Measurements from ENCODE around the gene UVSSA.

UVSSA gene

DNA sequence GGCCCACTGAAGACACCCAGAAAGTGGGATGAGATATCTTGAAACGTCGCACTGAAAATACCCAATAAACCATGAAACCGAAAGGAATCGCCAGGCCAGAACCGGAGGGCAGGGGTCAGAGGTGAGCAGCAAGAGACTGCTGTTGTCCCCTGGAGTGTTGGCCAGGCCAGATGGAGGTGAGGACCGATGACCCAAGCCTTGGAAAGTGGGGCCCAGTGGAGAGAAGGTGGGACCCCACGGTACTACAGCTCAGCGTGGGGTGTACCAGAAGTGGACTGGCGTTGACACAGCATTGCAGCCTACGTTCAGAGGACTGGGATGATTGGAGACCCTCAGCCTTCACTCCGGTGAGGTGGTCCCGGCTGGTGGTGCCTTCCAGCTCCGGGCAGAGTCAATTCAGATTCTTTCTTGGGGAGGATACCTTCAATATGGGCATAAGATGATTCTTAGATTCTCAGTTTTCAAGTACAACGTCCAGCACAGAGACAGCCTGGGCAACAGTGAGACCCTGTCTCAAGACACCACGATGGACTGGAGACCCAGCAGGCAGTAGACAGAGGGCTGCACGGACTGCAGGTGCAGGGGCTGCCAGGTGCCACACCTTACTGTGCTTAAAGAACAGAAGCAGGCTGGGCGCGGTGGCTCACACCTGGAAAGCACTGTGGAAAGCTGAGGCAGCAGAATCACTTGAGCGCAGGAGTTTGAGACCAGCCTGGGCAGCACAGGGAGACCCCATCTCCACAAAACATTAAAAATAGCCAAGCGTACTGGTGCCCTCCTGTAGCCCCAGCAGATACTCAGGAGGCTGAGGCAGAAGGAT, 34.0 kb upstream of the UVSSA start:
- DNase-seq (ENCODE audit: low read depth) = no peak
- TF ChIP-seq, protein P1, sequence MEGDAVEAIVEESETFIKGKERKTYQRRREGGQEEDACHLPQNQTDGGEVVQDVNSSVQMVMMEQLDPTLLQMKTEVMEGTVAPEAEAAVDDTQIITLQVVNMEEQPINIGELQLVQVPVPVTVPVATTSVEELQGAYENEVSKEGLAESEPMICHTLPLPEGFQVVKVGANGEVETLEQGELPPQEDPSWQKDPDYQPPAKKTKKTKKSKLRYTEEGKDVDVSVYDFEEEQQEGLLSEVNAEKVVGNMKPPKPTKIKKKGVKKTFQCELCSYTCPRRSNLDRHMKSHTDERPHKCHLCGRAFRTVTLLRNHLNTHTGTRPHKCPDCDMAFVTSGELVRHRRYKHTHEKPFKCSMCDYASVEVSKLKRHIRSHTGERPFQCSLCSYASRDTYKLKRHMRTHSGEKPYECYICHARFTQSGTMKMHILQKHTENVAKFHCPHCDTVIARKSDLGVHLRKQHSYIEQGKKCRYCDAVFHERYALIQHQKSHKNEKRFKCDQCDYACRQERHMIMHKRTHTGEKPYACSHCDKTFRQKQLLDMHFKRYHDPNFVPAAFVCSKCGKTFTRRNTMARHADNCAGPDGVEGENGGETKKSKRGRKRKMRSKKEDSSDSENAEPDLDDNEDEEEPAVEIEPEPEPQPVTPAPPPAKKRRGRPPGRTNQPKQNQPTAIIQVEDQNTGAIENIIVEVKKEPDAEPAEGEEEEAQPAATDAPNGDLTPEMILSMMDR (IDR thresholded peaks at IDR 0.05; ENCODE audit: low read depth, low read length, missing control alignments) = no peak
- no peak overlapping the region for H3K4me3 ChIP-seq (ENCODE audit: low read depth, low read length)

DNA sequence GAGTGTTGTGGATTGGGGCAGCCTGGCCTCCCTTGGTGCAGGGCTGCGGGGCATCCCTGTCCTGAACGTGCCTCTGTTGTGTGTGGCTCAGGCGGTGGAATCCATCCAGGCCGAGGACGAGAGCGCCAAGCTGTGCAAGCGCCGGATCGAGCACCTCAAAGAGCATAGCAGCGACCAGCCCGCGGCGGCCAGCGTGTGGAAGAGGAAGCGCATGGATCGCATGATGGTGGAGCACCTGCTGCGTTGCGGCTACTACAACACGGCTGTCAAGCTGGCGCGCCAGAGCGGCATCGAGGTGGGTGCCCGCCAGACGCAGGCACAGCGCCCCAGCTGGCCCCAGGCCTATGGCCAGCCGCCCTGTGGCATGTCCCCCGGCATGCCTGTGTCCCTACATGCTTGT, 31.7 kb upstream of the UVSSA start:
- no peak for DNase-seq (ENCODE audit: low read depth)
- no peak overlapping the region for H3K4me3 ChIP-seq (ENCODE audit: low read depth, low read length)
- TF ChIP-seq, protein P1 (IDR thresholded peaks at IDR 0.05; ENCODE audit: low read depth, low read length, missing control alignments) = no peak

DNA sequence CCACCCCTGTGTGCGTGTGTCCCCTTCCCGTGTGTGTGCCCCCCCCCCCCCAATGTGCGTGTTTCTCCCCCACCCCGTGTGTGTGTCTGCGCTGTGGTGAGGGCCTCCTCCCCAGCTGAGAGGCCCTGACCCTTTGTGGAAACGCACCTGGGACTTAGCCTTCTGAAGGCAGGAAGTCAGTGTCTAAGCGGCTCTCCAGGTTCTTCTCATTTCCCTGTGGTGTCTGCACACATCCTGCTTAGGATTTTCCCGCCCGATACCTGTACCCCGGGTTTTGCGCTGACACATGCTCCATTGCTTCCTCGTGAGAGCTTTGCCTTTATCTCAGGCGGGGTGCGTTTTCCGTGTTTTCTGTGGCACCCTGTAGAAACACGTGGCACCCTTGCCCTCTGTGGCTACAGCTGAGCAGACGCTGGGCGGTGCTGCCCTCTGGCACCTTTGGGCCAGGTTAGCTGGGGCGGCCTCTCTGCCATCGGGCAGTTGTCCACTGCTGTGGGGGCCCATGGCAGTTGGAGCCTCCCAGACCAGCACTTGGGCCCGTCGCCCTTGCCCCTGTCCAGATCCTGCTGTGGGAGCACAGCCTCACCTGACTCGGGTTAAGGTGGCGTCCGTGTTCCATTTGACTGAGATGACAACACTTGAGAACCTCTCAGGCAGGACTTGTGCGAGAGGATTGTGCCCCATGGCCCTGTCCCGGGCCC, 31.0 kb upstream of the UVSSA start:
- TF ChIP-seq, protein P1 (IDR thresholded peaks at IDR 0.05; ENCODE audit: low read depth, low read length, missing control alignments) = no peak
- no peak for DNase-seq (ENCODE audit: low read depth)
- H3K4me3 ChIP-seq (ENCODE audit: low read depth, low read length) = no peak overlapping the region

DNA sequence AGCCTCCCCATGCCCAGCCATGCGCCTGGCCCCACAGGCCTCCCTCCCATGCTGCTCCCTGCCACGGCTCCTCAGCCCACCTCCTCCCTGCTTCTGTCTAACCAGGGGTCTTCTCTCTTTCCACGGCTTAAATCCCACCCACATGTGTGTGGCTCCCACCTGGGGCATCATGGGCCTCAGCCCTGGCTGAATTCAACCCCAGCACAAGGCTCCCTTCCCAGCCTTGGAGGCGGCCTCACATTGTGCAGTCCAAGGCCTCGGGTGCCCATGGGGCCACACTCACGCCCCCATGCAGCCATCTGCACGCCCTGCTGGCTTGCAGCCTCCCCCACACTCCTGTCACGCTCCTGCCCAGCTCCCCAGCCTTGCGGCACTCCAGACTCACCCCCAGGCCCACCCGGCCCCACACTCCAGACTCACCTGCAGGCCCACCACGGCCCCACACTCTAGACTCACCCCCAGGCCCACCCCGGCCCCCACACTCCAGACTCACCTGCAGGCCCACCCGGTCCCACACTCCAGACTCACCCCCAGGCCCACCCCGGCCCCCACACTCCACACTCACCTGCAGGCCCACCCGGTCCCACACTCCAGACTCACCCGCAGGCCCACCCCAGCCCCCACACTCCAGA, 30.4 kb upstream of the UVSSA start:
- H3K4me3 ChIP-seq (ENCODE audit: low read depth, low read length) = no peak overlapping the region
- TF ChIP-seq, protein P1 (IDR thresholded peaks at IDR 0.05; ENCODE audit: low read depth, low read length, missing control alignments) = no peak
- DNase-seq (ENCODE audit: low read depth) = no peak

DNA sequence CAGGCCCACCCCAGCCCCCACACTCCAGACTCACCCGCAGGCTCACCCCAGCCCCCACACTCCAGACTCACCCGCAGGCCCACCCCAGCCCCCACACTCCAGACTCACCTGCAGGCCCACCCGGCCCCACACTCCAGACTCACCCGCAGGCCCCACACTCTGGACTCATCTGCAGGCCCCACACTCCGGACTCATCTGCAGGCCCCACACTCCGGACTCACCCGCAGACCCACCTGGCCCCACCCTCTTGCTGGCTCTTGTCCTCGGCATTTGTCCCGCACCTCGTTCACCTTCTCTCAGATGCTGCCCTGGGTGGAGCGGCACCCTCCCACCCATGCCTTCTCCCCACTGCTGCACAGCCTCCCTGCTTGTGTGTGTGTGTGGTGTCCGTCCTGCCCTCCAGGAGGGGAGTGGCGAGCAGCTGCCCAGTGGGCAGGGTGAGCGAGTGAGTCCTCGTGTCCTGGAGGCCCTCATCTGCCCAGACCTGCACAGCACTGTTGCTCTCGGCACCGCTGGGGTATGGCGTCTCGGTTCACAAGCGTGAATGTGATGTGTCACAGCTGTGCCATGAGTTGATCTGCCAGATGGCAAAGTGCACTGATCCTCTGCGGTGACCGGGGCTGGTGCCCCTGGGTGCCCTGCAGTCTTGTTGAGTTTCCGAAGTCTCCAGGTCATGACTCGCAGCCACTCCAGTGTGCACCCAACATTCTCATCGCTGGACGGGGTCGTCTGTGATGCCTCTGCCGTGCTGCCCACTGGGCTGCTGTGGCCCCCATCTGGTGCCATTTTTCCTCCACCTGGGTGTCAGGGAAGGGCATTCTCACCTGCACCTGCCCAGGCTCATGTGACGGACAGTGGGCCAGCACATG, 29.6 kb upstream of the UVSSA start:
- TF ChIP-seq, protein P1 (IDR thresholded peaks at IDR 0.05; ENCODE audit: low read depth, low read length, missing control alignments) = no peak
- no peak for DNase-seq (ENCODE audit: low read depth)
- H3K4me3 ChIP-seq (ENCODE audit: low read depth, low read length) = no peak overlapping the region

DNA sequence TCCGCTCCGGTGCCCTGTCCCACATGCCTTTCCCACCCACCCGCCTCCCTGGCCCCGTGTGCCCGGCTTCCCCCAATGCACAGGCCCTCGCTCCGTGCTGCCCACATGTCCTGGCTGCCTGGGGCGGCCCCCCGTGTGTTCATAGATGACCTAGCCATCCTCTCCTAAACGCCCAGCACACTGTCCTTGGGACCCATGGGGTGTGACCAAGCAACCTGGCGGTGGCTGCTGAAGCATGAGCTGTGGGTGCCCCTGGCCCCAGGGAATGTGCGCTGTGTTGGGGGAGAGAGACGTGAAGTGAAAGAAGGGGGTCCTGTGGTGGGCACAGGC, 29.0 kb upstream of the UVSSA start:
- DNase-seq (ENCODE audit: low read depth) = no peak
- no peak overlapping the region for H3K4me3 ChIP-seq (ENCODE audit: low read depth, low read length)
- TF ChIP-seq, protein P1 (IDR thresholded peaks at IDR 0.05; ENCODE audit: low read depth, low read length, missing control alignments) = no peak
